Activated T-cell treated with anti-CD3 and anti-CD28 coated beads for 48 hours (primary cell): ENCODE results near the gene LRRC58.

Experiments
- DNase-seq: peaks from one replicate; pipeline ENCODE4 v3.0.0-alpha.2; 2020; ENCODE audit warnings: low read depth

LRRC58 gene

DNA sequence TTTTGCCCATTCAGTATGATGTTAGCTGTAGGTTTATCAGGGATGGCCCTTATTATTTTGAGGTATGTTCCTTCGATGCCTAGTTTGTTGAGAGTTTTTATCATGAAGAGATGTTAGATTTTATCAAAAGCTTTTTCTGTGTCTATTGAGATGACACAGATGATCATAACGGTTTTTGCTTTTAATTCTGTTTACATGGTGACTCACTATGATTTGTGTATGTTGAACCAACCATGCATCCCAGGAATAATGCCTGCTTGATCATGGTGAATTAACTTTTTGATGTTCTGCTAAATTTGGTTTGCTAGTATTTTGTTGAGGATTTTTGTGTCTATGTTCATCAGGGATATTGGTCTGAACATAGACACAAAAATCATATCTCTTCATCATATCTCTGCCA, 72.4 kb downstream of the LRRC58 start:
- DNase-seq = no peak

- no peak for DNase-seq
These were observed 73.5 kb downstream of the LRRC58 start for GRCh38 chr3:120275618-120276017.

- no peak for DNase-seq
These were observed 74.4 kb downstream of the LRRC58 start for GRCh38 chr3:120274739-120275167.
